ENCODE measurements around the gene PDK4. TPM values are rescaled to one million over a fixed set of nuclear protein-coding genes. Genes with fewer than 3 reads are reported as not detected.

PDK4 gene
- total RNA-seq (2014; rRNA removed; shearing (Covaris generic)) = 5.4 and 6.8 TPM in 2 replicates

DNA sequence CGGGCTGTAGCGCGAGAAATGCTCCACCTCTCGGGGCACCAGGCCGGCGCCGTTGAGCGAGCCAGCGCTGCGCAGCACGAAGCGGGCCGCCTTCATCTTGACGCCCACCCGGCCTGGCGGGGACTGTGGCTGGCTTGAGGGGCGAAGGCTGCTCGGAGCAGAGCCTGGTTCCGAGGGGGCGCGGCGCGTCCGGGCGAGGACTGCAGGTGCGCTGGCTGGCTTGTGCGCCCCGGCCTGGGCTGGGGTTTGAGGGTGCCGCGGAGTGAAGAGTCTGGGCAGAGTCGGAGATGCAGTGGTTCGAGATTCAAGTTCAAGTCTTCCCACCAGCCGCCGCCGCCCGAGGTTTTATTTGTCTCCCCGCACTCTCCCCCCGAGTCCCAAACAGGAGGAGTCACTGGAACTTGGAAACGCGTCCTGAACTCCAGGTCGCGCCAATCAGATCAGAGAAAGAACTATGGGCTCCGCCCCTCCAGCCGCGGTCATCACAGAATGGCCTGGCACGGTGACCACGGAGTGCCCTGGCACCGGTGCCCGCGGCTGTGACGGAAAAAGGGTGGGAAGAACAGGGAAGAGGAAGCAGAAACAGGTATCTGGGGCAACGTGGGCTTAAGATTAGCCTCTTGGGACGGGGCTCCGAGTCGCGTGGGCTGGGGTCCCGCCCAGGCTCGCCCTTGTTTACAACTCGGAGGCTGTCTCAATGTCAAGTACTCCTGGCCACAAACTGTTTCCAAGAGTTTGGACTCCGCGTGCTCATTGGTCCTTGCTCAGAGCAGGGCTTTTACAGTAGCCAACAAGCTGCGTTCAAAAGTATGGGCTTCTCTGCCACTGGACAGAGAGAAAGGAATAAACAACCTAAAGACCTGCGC is at the start of gene PDK4:
PDK4 (minus strand) TSS at position 319 of the 866 bp plus-strand sequence; CDS start at position 96, 223 bp downstream.

Other genes starting within 250 kb of the PDK4 start
- gene PON3, start 200.1 kb downstream of the PDK4 start, total RNA-seq (2014; rRNA removed; shearing (Covaris generic)) = not detected in 2 replicates
- 41.9 and 51.7 TPM in 2 replicates for gene PON2, start 161.5 kb downstream of the PDK4 start, total RNA-seq (2014; rRNA removed; shearing (Covaris generic))
- gene ASB4, start 110.6 kb downstream of the PDK4 start, total RNA-seq (2014; rRNA removed; shearing (Covaris generic)) = not detected in 2 replicates
- 0.94 and 3.7 TPM in 2 replicates for gene DYNC1I1, start 176.0 kb upstream of the PDK4 start, total RNA-seq (2014; rRNA removed; shearing (Covaris generic))